GM23338 (cell line): ENCODE results near the gene SPECC1. TPM values are rescaled to one million over a fixed set of nuclear protein-coding genes. Genes with fewer than 3 reads are reported as not detected.

Source experiments
- ATAC-seq: fragments of 200-7000 bp; cut with Tn5 transposase; 3 replicates; pipeline ENCODE4 v1.9.1; 2020
- DNase-seq: peaks from one replicate; pipeline ENCODE4 v3.0.0-alpha.2; 2015; ENCODE audit warnings: low spot score
- H2AFZ ChIP-seq: fragments of 200-600 bp; sonication (generic); 2 replicates; pipeline ENCODE4 v1.8.0; 2016; ENCODE audit warnings: antibody characterized with exemption, mild to moderate bottlenecking, moderate library complexity
- H3F3A ChIP-seq: fragments of 200-600 bp; sonication (generic); replicated peaks from 2 replicates; pipeline ENCODE4 v1.8.0; 2017; ENCODE audit warnings: antibody characterized with exemption, mixed run types, low read depth
- H3K27ac ChIP-seq: fragments of 200-600 bp; sonication (generic); 2 replicates; pipeline ENCODE4 v1.6.1; 2016; ENCODE audit warnings: low read depth
- H3K27me3 ChIP-seq: fragments of 200-600 bp; sonication (generic); 2 replicates; pipeline ENCODE4 v1.8.0; 2016; ENCODE audit warnings: mild to moderate bottlenecking, mixed run types, moderate library complexity; ENCODE audit not compliant: insufficient read depth
- H3K36me3 ChIP-seq: fragments of 200-600 bp; sonication (generic); 2 replicates; pipeline ENCODE4 v1.8.0; 2016; ENCODE audit warnings: mild to moderate bottlenecking; ENCODE audit not compliant: insufficient read depth
- H3K4me1 ChIP-seq: fragments of 200-600 bp; sonication (generic); 2 replicates; pipeline ENCODE4 v1.8.0; 2016; ENCODE audit warnings: mild to moderate bottlenecking, moderate library complexity; ENCODE audit not compliant: insufficient read depth
- H3K4me2 ChIP-seq: fragments of 200-600 bp; sonication (generic); 2 replicates; pipeline ENCODE4 v1.7.1; 2017; ENCODE audit warnings: mixed run types
- H3K4me3 ChIP-seq: fragments of 200-600 bp; sonication (generic); 2 replicates; pipeline ENCODE4 v1.6.1; 2016; ENCODE audit warnings: mixed run types
- H3K79me2 ChIP-seq: fragments of 200-600 bp; sonication (generic); replicated peaks from 2 replicates; pipeline ENCODE4 v1.8.0; 2017; ENCODE audit warnings: mild to moderate bottlenecking; ENCODE audit not compliant: insufficient read depth
- H3K9me2 ChIP-seq: fragments of 200-600 bp; sonication (generic); 2 replicates; pipeline ENCODE4 v1.8.0; 2017; ENCODE audit not compliant: insufficient read depth
- H4K20me1 ChIP-seq: fragments of 200-600 bp; sonication (generic); replicated peaks from 2 replicates; pipeline ENCODE4 v1.8.0; 2017; ENCODE audit warnings: mild to moderate bottlenecking; ENCODE audit not compliant: insufficient read depth
- H3K27ac Mint-ChIP-seq: 2 replicates; pipeline ENCODE4 v1.8.0; 2020; ENCODE audit warnings: inconsistent platforms, mild to moderate bottlenecking, moderate library complexity, mixed read lengths
- H3K27me3 Mint-ChIP-seq: 3 replicates; pipeline ENCODE4 v1.8.0; 2022; ENCODE audit warnings: low read depth, mild to moderate bottlenecking, moderate library complexity, mixed read lengths, inconsistent platforms; ENCODE audit not compliant: insufficient read depth, poor library complexity
- H3K36me3 Mint-ChIP-seq: 3 replicates; pipeline ENCODE4 v1.8.0; 2021; ENCODE audit warnings: low read depth, mild to moderate bottlenecking, inconsistent platforms, moderate library complexity, mixed read lengths
- H3K4me1 Mint-ChIP-seq: 3 replicates; pipeline ENCODE4 v1.8.0; 2020; ENCODE audit warnings: mild to moderate bottlenecking, inconsistent platforms, mixed read lengths
- H3K4me3 Mint-ChIP-seq: 3 replicates; pipeline ENCODE4 v1.8.0; 2021; ENCODE audit warnings: moderate library complexity, mild to moderate bottlenecking, inconsistent platforms, mixed read lengths
- H3K9me3 Mint-ChIP-seq: 3 replicates; pipeline ENCODE4 v1.8.0; 2020; ENCODE audit warnings: moderate library complexity, mild to moderate bottlenecking, inconsistent platforms, mixed read lengths
- CREB1 ChIP-seq: fragments of 250-450 bp; sonication (Bioruptor Pico); IDR thresholded peaks from 2 replicates; pipeline ENCODE4 v1.5.0; 2020; ENCODE audit warnings: low read depth, mild to moderate bottlenecking, moderate library complexity
- EZH2 ChIP-seq: fragments of 200-600 bp; sonication (generic); IDR thresholded peaks from one replicate; pipeline ENCODE4 v1.8.0; 2017; ENCODE audit warnings: antibody characterized with exemption, mild to moderate bottlenecking, low read depth; ENCODE audit not compliant: unreplicated experiment
- EZH2phosphoT487 ChIP-seq: fragments of 200-600 bp; sonication (generic); IDR thresholded peaks from one replicate; pipeline ENCODE4 v1.8.1; 2018; ENCODE audit warnings: antibody characterized with exemption; ENCODE audit not compliant: unreplicated experiment
- JUNB ChIP-seq: IDR thresholded peaks from one replicate; pipeline ENCODE4 v1.6.1; 2016; ENCODE audit warnings: antibody characterized with exemption; ENCODE audit not compliant: unreplicated experiment
- NANOG ChIP-seq: IDR thresholded peaks from 2 replicates; pipeline ENCODE4 v1.6.1; 2016; ENCODE audit warnings: antibody characterized with exemption, borderline replicate concordance
- POLR2AphosphoS5 ChIP-seq: IDR thresholded peaks from 2 replicates; pipeline ENCODE4 v1.6.1; 2016; ENCODE audit warnings: antibody characterized with exemption, low read depth
- STAT1 ChIP-seq: IDR thresholded peaks from one replicate; pipeline ENCODE4 v1.6.1; 2016; ENCODE audit warnings: antibody characterized with exemption; ENCODE audit not compliant: unreplicated experiment
- ZNF114 ChIP-seq: fragments of 250-450 bp; sonication (Bioruptor Pico); IDR thresholded peaks from 2 replicates; pipeline ENCODE4 v1.5.0; 2020; ENCODE audit warnings: mild to moderate bottlenecking, moderate library complexity
- ZNF331 ChIP-seq: fragments of 250-450 bp; sonication (Bioruptor Pico); IDR thresholded peaks from 2 replicates; pipeline ENCODE4 v1.5.0; 2020; ENCODE audit warnings: low read depth, mild to moderate bottlenecking, moderate library complexity
- polyA plus RNA-seq: library from polyadenylated mRNA; unstranded; fragments of >200 nt; fragmentation: Nextera tagmentation; extraction: Ambion mirVana; gene quantifications from 2 replicates; pipeline ENCODE4 v1.2.1, GENCODE V29; 2016
- total RNA-seq: library from RNA; depleted of rRNA; stranded (reverse); fragments of >200 nt; shearing (Covaris generic); gene quantifications from 2 replicates; pipeline ENCODE4 v1.2.3, GENCODE V29; 2014
- TF ChIP-seq, protein P1 (sequence below): fragments of 250-450 bp; sonication (Bioruptor Pico); IDR thresholded peaks from 2 replicates; pipeline ENCODE4 v1.5.0; 2020; ENCODE audit warnings: mild to moderate bottlenecking, moderate library complexity
- TF ChIP-seq, protein P2 (sequence below): IDR thresholded peaks from one replicate; pipeline ENCODE4 v1.6.1; 2018; ENCODE audit warnings: antibody characterized with exemption; ENCODE audit not compliant: unreplicated experiment
- TF ChIP-seq, protein P3 (sequence below): IDR thresholded peaks from 2 replicates; pipeline ENCODE4 v1.6.1; 2016; ENCODE audit warnings: antibody characterized with exemption

SPECC1 gene
- total and polyA plus RNA-seq, 2 experiments from 2014 or later, result 42.6 to 101 TPM

DNA sequence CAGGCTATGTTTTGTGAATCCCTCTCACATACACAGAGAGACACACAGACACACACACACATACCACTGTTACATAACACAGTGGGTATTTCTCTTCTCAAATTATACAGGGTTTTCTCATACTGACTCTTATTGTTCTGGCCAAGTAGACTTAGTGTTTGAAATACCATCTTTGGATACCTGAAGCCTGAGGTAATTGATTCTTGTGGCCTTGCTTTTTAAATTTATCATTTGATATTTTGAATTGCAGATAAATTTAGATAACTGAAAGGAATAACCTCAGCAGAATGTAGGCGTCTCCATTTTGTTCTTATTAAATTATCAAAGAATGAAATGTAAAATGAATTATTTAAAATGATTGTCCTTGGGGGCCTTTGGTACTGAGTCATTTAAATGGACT, 234.4 kb downstream of the SPECC1 start:
- ATAC-seq, result no peak

DNA sequence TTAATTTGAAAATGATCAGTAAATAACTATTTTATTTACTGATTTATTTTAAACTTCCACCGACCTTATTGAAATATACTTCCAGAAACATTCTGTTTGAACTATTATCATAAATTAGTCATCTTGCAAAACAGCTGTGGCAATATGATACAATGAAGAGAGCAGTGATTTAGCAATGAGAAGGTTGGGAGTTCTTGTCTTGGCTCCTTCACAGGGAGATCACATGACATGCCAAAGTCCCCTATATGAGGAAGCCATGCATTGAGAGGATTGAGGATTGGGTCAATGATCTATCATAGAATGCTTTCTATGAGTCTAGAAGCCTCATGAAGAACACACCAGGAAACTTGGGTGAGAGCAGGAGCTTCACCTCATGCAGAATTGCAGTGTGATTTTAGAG, 235.5 kb downstream of the SPECC1 start:
- Histone ChIP-seq H3K4me2 (no peak overlapping the region), H3K79me2 (no peaks in the 10 kb centered on the region), H3K27ac (no peak overlapping the region), H3K36me3 (peaks cover 27% of the 10 kb centered on the region; the same call in 1 of the 2 replicates), H3F3A (no peaks in the 10 kb centered on the region), H2AFZ (no peak overlapping the region), H3K4me1 (no peaks in the 10 kb centered on the region), H3K4me3 (no peak overlapping the region), H3K27me3 (no peaks in the 10 kb centered on the region), H4K20me1 (0 out of 2 replicates have a peak, but pooled peaks cover 3% of the 10 kb centered on the region), H3K9me2 (no peaks in the 10 kb centered on the region)
- H3K9me3 Mint-ChIP-seq, result no peaks in the 10 kb centered on the region; the same call in 2 of the 3 replicates
- H3K36me3 Mint-ChIP-seq, result peaks cover 41% of the 10 kb centered on the region
- no peaks in the 10 kb centered on the region for H3K27me3 Mint-ChIP-seq
- no peak overlapping the region for H3K4me3 Mint-ChIP-seq
- ATAC-seq (no peak), DNase-seq (no peak)
- no peaks in the 10 kb centered on the region for H3K4me1 Mint-ChIP-seq
- no peak overlapping the region for H3K27ac Mint-ChIP-seq
- TF ChIP-seq STAT1, result no peak
- TF ChIP-seq, protein P1, sequence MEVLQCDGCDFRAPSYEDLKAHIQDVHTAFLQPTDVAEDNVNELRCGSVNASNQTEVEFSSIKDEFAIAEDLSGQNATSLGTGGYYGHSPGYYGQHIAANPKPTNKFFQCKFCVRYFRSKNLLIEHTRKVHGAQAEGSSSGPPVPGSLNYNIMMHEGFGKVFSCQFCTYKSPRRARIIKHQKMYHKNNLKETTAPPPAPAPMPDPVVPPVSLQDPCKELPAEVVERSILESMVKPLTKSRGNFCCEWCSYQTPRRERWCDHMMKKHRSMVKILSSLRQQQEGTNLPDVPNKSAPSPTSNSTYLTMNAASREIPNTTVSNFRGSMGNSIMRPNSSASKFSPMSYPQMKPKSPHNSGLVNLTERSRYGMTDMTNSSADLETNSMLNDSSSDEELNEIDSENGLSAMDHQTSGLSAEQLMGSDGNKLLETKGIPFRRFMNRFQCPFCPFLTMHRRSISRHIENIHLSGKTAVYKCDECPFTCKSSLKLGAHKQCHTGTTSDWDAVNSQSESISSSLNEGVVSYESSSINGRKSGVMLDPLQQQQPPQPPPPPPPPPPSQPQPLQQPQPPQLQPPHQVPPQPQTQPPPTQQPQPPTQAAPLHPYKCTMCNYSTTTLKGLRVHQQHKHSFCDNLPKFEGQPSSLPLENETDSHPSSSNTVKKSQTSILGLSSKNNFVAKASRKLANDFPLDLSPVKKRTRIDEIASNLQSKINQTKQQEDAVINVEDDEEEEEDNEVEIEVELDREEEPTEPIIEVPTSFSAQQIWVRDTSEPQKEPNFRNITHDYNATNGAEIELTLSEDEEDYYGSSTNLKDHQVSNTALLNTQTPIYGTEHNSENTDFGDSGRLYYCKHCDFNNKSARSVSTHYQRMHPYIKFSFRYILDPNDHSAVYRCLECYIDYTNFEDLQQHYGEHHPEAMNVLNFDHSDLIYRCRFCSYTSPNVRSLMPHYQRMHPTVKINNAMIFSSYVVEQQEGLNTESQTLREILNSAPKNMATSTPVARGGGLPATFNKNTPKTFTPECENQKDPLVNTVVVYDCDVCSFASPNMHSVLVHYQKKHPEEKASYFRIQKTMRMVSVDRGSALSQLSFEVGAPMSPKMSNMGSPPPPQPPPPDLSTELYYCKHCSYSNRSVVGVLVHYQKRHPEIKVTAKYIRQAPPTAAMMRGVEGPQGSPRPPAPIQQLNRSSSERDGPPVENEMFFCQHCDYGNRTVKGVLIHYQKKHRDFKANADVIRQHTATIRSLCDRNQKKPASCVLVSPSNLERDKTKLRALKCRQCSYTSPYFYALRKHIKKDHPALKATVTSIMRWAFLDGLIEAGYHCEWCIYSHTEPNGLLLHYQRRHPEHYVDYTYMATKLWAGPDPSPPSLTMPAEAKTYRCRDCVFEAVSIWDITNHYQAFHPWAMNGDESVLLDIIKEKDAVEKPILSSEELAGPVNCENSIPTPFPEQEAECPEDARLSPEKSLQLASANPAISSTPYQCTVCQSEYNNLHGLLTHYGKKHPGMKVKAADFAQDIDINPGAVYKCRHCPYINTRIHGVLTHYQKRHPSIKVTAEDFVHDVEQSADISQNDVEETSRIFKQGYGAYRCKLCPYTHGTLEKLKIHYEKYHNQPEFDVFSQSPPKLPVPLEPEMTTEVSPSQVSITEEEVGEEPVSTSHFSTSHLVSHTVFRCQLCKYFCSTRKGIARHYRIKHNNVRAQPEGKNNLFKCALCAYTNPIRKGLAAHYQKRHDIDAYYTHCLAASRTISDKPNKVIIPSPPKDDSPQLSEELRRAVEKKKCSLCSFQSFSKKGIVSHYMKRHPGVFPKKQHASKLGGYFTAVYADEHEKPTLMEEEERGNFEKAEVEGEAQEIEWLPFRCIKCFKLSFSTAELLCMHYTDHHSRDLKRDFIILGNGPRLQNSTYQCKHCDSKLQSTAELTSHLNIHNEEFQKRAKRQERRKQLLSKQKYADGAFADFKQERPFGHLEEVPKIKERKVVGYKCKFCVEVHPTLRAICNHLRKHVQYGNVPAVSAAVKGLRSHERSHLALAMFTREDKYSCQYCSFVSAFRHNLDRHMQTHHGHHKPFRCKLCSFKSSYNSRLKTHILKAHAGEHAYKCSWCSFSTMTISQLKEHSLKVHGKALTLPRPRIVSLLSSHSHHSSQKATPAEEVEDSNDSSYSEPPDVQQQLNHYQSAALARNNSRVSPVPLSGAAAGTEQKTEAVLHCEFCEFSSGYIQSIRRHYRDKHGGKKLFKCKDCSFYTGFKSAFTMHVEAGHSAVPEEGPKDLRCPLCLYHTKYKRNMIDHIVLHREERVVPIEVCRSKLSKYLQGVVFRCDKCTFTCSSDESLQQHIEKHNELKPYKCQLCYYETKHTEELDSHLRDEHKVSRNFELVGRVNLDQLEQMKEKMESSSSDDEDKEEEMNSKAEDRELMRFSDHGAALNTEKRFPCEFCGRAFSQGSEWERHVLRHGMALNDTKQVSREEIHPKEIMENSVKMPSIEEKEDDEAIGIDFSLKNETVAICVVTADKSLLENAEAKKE (CRISPR knock-in tag), result no peak
- TF ChIP-seq POLR2AphosphoS5, result no peak
- no peak for TF ChIP-seq ZNF331 (CRISPR knock-in tag)
- TF ChIP-seq, protein P2, sequence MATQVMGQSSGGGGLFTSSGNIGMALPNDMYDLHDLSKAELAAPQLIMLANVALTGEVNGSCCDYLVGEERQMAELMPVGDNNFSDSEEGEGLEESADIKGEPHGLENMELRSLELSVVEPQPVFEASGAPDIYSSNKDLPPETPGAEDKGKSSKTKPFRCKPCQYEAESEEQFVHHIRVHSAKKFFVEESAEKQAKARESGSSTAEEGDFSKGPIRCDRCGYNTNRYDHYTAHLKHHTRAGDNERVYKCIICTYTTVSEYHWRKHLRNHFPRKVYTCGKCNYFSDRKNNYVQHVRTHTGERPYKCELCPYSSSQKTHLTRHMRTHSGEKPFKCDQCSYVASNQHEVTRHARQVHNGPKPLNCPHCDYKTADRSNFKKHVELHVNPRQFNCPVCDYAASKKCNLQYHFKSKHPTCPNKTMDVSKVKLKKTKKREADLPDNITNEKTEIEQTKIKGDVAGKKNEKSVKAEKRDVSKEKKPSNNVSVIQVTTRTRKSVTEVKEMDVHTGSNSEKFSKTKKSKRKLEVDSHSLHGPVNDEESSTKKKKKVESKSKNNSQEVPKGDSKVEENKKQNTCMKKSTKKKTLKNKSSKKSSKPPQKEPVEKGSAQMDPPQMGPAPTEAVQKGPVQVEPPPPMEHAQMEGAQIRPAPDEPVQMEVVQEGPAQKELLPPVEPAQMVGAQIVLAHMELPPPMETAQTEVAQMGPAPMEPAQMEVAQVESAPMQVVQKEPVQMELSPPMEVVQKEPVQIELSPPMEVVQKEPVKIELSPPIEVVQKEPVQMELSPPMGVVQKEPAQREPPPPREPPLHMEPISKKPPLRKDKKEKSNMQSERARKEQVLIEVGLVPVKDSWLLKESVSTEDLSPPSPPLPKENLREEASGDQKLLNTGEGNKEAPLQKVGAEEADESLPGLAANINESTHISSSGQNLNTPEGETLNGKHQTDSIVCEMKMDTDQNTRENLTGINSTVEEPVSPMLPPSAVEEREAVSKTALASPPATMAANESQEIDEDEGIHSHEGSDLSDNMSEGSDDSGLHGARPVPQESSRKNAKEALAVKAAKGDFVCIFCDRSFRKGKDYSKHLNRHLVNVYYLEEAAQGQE, result no peak
- TF ChIP-seq EZH2, result no peak
- TF ChIP-seq ZNF114, result no peak
- TF ChIP-seq, protein P3, sequence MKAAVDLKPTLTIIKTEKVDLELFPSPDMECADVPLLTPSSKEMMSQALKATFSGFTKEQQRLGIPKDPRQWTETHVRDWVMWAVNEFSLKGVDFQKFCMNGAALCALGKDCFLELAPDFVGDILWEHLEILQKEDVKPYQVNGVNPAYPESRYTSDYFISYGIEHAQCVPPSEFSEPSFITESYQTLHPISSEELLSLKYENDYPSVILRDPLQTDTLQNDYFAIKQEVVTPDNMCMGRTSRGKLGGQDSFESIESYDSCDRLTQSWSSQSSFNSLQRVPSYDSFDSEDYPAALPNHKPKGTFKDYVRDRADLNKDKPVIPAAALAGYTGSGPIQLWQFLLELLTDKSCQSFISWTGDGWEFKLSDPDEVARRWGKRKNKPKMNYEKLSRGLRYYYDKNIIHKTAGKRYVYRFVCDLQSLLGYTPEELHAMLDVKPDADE, result no peak
- no peak for TF ChIP-seq JUNB
- no peak for TF ChIP-seq CREB1 (CRISPR knock-in tag)
- TF ChIP-seq NANOG, result no peak

More for the DNA sequence above, 234.4 kb downstream of the SPECC1 start:
- H3K9me2 ChIP-seq, result no peaks in the 10 kb centered on the region
- DNase-seq, result no peak
- H3K27me3 Mint-ChIP-seq, result no peaks in the 10 kb centered on the region
- peaks cover 19% of the 10 kb centered on the region; the same call in 1 of the 2 replicates for H3K36me3 ChIP-seq
- no peak overlapping the region for H3K27ac Mint-ChIP-seq
- H3K9me3 Mint-ChIP-seq, result no peaks in the 10 kb centered on the region
- H4K20me1 ChIP-seq, result 0 out of 2 replicates have a peak, but pooled peaks cover 3% of the 10 kb centered on the region
- TF ChIP-seq EZH2phosphoT487 (no peak), EZH2 (no peak), NANOG (no peak), STAT1 (no peak)
- no peak overlapping the region for H3K4me3 ChIP-seq
- H3K4me2 ChIP-seq, result no peak overlapping the region
- no peaks in the 10 kb centered on the region for H3K79me2 ChIP-seq
- H3K27me3 ChIP-seq, result no peaks in the 10 kb centered on the region
- H3K27ac ChIP-seq, result no peak overlapping the region
- no peak overlapping the region for H2AFZ ChIP-seq
- no peaks in the 10 kb centered on the region for H3K4me1 Mint-ChIP-seq
- H3K36me3 Mint-ChIP-seq, result peaks cover 29% of the 10 kb centered on the region
- no peak overlapping the region for H3K4me3 Mint-ChIP-seq
- no peaks in the 10 kb centered on the region for H3K4me1 ChIP-seq
- no peaks in the 10 kb centered on the region for H3F3A ChIP-seq
